Measurements from ENCODE around the gene SLC34A1. TPM values are rescaled to one million over a fixed set of nuclear protein-coding genes. Genes with fewer than 3 reads are reported as not detected.

Gene SLC34A1
- total RNA-seq, 1 donor = not detected

DNA sequence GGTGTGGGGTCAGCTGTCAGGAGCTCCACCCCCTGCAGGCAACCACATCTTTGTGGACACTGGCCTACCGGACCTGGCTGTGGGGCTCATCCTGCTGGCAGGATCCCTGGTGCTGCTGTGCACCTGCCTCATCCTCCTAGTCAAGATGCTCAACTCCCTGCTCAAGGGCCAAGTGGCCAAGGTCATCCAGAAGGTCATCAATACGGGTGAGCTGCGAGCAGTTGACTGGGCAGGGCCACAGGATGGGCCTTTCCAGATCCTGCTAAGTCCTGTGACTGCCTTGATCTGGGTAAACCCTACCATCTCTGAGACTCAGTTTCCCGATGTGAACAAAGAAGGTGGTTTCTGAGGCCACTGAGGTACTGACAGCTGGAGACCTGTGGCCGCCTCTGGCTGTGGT, 9.8 kb downstream of the SLC34A1 start:
- no peak for DNase-seq (ENCODE audit: low read depth)
- TF ChIP-seq, protein P1, sequence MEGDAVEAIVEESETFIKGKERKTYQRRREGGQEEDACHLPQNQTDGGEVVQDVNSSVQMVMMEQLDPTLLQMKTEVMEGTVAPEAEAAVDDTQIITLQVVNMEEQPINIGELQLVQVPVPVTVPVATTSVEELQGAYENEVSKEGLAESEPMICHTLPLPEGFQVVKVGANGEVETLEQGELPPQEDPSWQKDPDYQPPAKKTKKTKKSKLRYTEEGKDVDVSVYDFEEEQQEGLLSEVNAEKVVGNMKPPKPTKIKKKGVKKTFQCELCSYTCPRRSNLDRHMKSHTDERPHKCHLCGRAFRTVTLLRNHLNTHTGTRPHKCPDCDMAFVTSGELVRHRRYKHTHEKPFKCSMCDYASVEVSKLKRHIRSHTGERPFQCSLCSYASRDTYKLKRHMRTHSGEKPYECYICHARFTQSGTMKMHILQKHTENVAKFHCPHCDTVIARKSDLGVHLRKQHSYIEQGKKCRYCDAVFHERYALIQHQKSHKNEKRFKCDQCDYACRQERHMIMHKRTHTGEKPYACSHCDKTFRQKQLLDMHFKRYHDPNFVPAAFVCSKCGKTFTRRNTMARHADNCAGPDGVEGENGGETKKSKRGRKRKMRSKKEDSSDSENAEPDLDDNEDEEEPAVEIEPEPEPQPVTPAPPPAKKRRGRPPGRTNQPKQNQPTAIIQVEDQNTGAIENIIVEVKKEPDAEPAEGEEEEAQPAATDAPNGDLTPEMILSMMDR (IDR thresholded peaks at IDR 0.05; ENCODE audit: insufficient read depth, low read length) = no peak
- no peak overlapping the region for H3K4me3 ChIP-seq (ENCODE audit: low read depth, low read length)

DNA sequence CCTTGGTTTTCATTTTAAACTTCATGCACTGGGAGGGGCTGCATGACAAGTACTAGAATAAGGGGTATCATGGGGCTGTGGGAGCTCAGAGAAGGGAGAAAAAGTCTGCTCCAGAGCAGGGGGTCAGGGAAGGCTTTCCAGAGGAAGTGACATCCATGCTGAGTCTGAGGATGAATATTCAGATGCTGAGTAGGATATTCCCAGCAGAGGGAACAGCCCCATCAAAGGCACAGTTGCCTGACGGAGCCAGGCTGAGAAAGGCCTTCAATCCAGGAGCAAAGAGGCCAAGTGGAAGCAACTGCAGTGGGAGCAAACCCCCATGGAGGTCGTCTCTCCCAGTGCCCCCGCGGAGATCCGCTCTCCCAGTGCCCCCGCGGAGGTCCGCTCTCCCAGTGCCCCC, 11.8 kb downstream of the SLC34A1 start:
- no peak overlapping the region for H3K4me3 ChIP-seq (ENCODE audit: low read depth, low read length)
- DNase-seq (ENCODE audit: low read depth) = no peak
- TF ChIP-seq, protein P1 (IDR thresholded peaks at IDR 0.05; ENCODE audit: insufficient read depth, low read length) = no peak

DNA sequence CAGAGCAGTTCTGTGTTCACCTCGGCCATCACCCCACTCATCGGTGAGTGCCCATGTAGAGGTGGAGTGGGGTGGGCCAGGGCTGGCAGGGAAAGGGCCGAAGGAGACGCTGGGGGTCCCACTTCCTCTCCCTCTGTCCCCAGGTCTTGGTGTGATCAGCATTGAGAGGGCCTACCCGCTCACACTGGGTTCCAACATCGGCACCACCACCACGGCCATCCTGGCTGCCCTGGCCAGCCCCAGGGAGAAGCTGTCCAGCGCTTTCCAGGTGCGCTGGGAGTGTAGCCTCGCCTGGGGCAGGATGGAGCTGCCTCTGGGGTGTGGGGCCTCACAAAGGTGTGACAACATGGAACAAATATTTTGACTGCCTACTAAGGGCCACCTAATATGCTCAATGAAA, 12.6 kb downstream of the SLC34A1 start:
- no peak overlapping the region for H3K4me3 ChIP-seq (ENCODE audit: low read depth, low read length)
- DNase-seq (ENCODE audit: low read depth) = no peak
- TF ChIP-seq, protein P1 (IDR thresholded peaks at IDR 0.05; ENCODE audit: insufficient read depth, low read length) = no peak

DNA sequence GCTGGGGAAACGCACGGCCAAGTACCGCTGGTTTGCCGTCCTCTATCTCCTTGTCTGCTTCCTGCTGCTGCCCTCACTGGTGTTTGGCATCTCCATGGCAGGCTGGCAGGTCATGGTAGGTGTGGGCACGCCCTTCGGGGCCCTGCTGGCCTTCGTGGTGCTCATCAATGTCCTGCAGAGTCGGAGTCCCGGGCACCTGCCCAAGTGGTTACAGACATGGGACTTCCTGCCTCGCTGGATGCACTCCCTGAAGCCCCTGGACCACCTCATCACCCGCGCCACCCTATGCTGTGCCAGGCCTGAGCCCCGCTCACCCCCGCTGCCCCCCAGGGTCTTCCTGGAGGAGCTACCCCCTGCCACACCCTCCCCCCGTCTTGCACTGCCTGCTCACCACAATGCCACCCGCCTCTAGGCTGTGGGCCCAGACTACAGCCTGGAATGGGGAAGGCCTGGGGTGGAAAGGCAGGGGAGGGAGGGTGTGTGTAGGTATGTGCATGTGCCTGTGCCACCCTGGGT, 13.7 kb downstream of the SLC34A1 start:
- TF ChIP-seq, protein P1 (IDR thresholded peaks at IDR 0.05; ENCODE audit: insufficient read depth, low read length) = no peak
- H3K4me3 ChIP-seq (ENCODE audit: low read depth, low read length) = no peak overlapping the region
- DNase-seq (ENCODE audit: low read depth) = no peak

DNA sequence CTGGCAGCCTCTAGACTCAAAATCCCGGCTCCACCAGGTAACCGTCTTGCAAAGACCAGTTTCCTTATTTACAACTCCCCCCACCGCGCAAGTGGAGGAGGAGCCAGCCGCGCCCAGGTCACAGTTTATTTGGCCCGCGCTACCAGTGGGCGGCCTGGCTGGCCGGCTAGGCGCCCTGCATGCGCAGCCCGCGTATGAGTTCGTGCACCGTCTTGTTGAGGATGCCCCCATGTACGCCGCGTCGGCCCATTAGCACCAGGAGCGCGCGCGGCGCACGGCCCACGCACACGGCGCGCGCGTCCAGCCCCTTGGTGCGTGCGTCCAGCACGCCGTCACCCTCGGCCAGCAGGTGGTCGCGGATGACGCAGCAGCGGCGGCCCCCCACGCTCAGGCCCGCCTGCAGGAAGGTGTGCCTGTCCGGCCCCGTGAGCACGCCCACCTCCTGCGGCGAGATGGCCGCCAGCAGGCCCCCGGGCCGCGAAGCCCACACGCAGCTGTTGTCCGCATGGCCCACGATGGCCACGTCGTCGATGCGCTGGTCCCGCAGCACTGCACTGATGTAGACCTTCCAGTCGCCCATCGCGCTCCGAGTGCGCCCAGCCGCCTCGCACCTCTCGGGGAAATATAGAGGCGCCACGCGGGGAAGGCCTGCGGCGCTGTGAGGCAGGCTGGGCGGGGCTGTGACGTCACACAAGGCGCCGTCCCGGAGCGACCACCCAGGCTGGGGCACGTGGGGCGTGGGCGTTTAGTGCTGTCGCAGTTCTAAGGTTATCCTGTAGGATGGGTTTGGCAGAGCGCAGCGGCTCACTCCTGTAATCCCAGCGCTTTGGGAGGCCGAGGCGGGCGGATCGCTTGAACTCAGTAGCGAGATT, 16.0 kb downstream of the SLC34A1 start, which contains the start of gene PFN3:
TSS of gene PFN3 (minus strand) at position 665 of the 872 bp plus-strand sequence. CDS start at position 580, 85 bp downstream.
- no peak for DNase-seq (ENCODE audit: low read depth)
- TF ChIP-seq, protein P1 (IDR thresholded peaks at IDR 0.05; ENCODE audit: insufficient read depth, low read length) = no peak
- no peak within 1 kb of the TSS for H3K4me3 ChIP-seq (ENCODE audit: low read depth, low read length)

DNA sequence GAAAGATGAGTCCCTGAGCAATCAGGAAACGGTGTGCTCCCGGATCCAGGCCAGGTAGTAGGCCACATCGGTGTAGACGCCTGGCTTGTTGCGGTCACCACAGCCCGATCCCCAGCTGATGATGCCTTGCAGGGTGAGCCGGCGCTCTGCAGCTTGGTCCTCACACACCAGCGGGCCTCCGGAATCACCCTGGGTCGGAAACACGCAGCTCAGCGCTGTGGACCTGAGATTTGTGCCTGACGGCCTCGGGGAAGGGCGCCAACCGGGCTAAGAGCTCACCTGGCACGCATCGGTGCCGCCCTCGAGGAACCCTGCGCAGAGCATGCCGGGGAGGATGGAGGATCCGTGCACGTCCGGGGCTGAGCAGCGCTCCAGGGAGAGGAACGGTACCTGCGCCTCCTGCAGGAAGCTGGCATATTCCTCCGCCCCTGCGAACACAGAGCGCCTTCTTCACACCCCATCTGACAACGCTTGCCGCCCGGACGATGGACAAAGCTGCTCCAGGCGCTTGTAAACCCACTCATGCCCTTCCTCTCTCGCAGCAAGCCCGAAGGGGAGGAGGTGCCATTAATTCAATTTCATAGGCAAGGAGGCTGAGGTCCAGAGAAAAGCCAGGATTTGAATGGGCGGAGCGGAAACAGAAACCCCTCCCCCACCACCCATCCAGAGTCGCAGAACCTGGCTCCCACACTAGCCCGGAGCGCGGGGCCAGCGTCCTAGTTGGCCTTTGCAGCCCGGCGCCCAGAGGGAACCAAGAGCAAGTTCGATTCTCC, 18.2 kb downstream of the SLC34A1 start:
- TF ChIP-seq, protein P1 (IDR thresholded peaks at IDR 0.05; ENCODE audit: insufficient read depth, low read length) = peak; percentile 44
- peak overlapping the region; percentile 22 for H3K4me3 ChIP-seq (ENCODE audit: low read depth, low read length)
- DNase-seq (ENCODE audit: low read depth) = peak; percentile 29
